Measurements from ENCODE around the gene STAC. TPM values are rescaled to one million over a fixed set of nuclear protein-coding genes. Genes with fewer than 3 reads are reported as not detected.
"Not testable (repeated sequence)": the region's sequence is repeated elsewhere in the genome, so short reads cannot be mapped to it uniquely, and the experiment has no call there.

STAC gene
- total RNA-seq, 2 donors from 2014 or later = 42.5 to 62.3 TPM

GRCh38 chr3:36443028-36443686 lies 62.9 kb downstream of the STAC start:
- DNase-seq (ENCODE audit: low spot score) (no peak), ATAC-seq (ENCODE audit: insufficient number of reproducible peaks, low FRiP score, low read depth) (no peak)
- Histone ChIP-seq H3K4me3 (no peak overlapping the region), H3K27ac (no peak overlapping the region), H3K4me1 (ENCODE audit: control insufficient read depth in 1 of 2, low read depth in 2 of 2) (peaks cover 0 to 5% of the 10 kb centered on the region in 2 donors), H3K36me3 (no peaks in the 10 kb centered on the region), H3K27me3 (replicated peaks; ENCODE audit: insufficient read depth) (no peaks in the 10 kb centered on the region), H3K9me3 (no peaks in the 10 kb centered on the region)
- no peak for TF ChIP-seq CTCF (IDR thresholded peaks at IDR 0.05)

GRCh38 chr3:36444909-36445308 lies 64.6 kb downstream of the STAC start:
- Histone ChIP-seq H3K9me3 (no peaks in the 10 kb centered on the region), H3K27ac (no peak overlapping the region), H3K4me1 (ENCODE audit: control insufficient read depth in 1 of 2, low read depth in 2 of 2) (peaks cover 0 to 15% of the 10 kb centered on the region in 2 donors), H3K36me3 (no peaks in the 10 kb centered on the region), H3K27me3 (replicated peaks; ENCODE audit: insufficient read depth) (no peaks in the 10 kb centered on the region), H3K4me3 (no peak overlapping the region)
- ATAC-seq (ENCODE audit: insufficient number of reproducible peaks, low FRiP score, low read depth) (no peak), DNase-seq (ENCODE audit: low spot score) (no peak)
- no peak for TF ChIP-seq CTCF (IDR thresholded peaks at IDR 0.05)

GRCh38 chr3:36446276-36446675 lies 66.0 kb downstream of the STAC start:
- no peak overlapping the region for H3K27ac ChIP-seq
- no peaks in the 10 kb centered on the region for H3K9me3 ChIP-seq

GRCh38 chr3:36447061-36447460 lies 66.8 kb downstream of the STAC start:
- H3K4me3 ChIP-seq = no peak overlapping the region
- DNase-seq (ENCODE audit: low spot score) = no peak
- H3K4me1 ChIP-seq (ENCODE audit: control insufficient read depth in 1 of 2, low read depth in 2 of 2) = peaks cover 0 to 21% of the 10 kb centered on the region in 2 donors
- no peaks in the 10 kb centered on the region for H3K9me3 ChIP-seq
- no peak for TF ChIP-seq CTCF (IDR thresholded peaks at IDR 0.05)
- no peaks in the 10 kb centered on the region for H3K36me3 ChIP-seq
- H3K27me3 ChIP-seq (replicated peaks; ENCODE audit: insufficient read depth) = no peaks in the 10 kb centered on the region
- no peak overlapping the region for H3K27ac ChIP-seq
- no peak for ATAC-seq (ENCODE audit: insufficient number of reproducible peaks, low FRiP score, low read depth)

More at GRCh38 chr3:36446276-36446675, 66.0 kb downstream of the STAC start:
- ATAC-seq (ENCODE audit: insufficient number of reproducible peaks, low FRiP score, low read depth) = no peak
- peaks cover 0 to 21% of the 10 kb centered on the region in 2 donors for H3K4me1 ChIP-seq (ENCODE audit: control insufficient read depth in 1 of 2, low read depth in 2 of 2)
- H3K4me3 ChIP-seq = no peak overlapping the region
- no peak for DNase-seq (ENCODE audit: low spot score)
- no peak for TF ChIP-seq CTCF (IDR thresholded peaks at IDR 0.05)
- no peaks in the 10 kb centered on the region for H3K36me3 ChIP-seq
- no peaks in the 10 kb centered on the region for H3K27me3 ChIP-seq (replicated peaks; ENCODE audit: insufficient read depth)

- Histone ChIP-seq H3K4me1 (ENCODE audit: control insufficient read depth in 1 of 2, low read depth in 2 of 2) (peaks cover 5 to 28% of the 10 kb centered on the region in 2 donors), H3K4me3 (no peak overlapping the region), H3K36me3 (no peaks in the 10 kb centered on the region), H3K9me3 (no peaks in the 10 kb centered on the region), H3K27me3 (replicated peaks; ENCODE audit: insufficient read depth) (no peaks in the 10 kb centered on the region), H3K27ac (peak overlapping the region in 1 of 2 donors; percentile 10)
- no peak for DNase-seq (ENCODE audit: low spot score)
- no peak for ATAC-seq (ENCODE audit: insufficient number of reproducible peaks, low FRiP score, low read depth)
- TF ChIP-seq CTCF (IDR thresholded peaks at IDR 0.05) = no peak
Observed at GRCh38 chr3:36451816-36452215, 71.5 kb downstream of the STAC start.

- not testable (repeated sequence) for H3K4me3 ChIP-seq; ATAC-seq (ENCODE audit: insufficient number of reproducible peaks, low FRiP score, low read depth); H3K9me3 ChIP-seq; H3K27ac ChIP-seq; H3K36me3 ChIP-seq; H3K27me3 ChIP-seq (replicated peaks; ENCODE audit: insufficient read depth); DNase-seq (ENCODE audit: low spot score)
- peaks cover 14 to 39% of the 10 kb centered on the region in 2 donors for H3K4me1 ChIP-seq (ENCODE audit: control insufficient read depth in 1 of 2, low read depth in 2 of 2)
Observed at GRCh38 chr3:36453213-36453612, 72.9 kb downstream of the STAC start.

- H3K27me3 ChIP-seq (replicated peaks; ENCODE audit: insufficient read depth); H3K9me3 ChIP-seq; H3K27ac ChIP-seq; H3K36me3 ChIP-seq; H3K4me3 ChIP-seq; ATAC-seq (ENCODE audit: insufficient number of reproducible peaks, low FRiP score, low read depth); DNase-seq (ENCODE audit: low spot score): not testable (repeated sequence)
- peaks cover 19 to 41% of the 10 kb centered on the region in 2 donors for H3K4me1 ChIP-seq (ENCODE audit: control insufficient read depth in 1 of 2, low read depth in 2 of 2)
Observed at GRCh38 chr3:36453896-36454295, 73.6 kb downstream of the STAC start.

Data from thoracic aorta (tissue), 2 donors.